ENCODE results near the gene CLEC16A.

DNA sequence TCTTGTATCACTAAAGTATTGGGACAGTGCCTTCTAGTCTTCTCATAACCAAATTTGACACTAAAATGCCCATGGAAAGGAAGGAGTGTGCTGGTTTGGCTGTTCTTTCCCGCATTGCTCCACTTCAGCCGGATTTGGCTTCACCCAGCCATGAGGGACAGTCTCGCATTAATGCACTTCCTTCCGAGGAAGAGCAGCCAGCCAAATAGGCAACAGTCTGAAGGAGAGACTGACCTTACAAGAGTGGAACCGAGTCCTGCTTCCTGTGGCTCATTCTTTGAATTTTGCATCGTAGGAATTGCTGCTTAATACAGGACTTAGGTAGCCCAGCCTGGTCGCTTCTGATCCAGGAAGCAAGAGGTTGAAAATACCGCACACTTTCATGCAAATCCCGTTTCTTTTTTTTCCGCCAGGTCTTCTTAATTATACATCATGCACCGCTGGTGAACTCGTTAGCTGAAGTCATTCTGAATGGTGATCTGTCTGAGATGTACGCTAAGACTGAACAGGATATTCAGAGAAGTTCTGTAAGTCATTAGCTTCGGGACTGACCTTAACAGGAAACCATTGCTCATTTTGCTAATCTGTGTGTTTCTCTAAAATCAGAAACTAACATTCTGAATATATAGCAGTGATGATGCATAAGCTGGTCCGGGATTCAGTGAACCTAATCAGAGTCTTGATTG is 38.2 kb downstream of the CLEC16A start:
- TF ChIP-seq, protein P1, sequence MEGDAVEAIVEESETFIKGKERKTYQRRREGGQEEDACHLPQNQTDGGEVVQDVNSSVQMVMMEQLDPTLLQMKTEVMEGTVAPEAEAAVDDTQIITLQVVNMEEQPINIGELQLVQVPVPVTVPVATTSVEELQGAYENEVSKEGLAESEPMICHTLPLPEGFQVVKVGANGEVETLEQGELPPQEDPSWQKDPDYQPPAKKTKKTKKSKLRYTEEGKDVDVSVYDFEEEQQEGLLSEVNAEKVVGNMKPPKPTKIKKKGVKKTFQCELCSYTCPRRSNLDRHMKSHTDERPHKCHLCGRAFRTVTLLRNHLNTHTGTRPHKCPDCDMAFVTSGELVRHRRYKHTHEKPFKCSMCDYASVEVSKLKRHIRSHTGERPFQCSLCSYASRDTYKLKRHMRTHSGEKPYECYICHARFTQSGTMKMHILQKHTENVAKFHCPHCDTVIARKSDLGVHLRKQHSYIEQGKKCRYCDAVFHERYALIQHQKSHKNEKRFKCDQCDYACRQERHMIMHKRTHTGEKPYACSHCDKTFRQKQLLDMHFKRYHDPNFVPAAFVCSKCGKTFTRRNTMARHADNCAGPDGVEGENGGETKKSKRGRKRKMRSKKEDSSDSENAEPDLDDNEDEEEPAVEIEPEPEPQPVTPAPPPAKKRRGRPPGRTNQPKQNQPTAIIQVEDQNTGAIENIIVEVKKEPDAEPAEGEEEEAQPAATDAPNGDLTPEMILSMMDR (IDR thresholded peaks at IDR 0.05), result no peak
- TF ChIP-seq POLR2A (IDR thresholded peaks at IDR 0.05), result no peak

Measured in thyroid gland (tissue), 4 donors.